Dendritic cell treated with granulocyte-macrophage colony-stimulating factor and Interleukin-4, amounts not matched to agents 40 ng/mL and 50 ng/mL, for 4 days (primary cell): Measurements from ENCODE around the gene BANF2.
"Not testable (repeated sequence)": the region's sequence is repeated elsewhere in the genome, so short reads cannot be mapped to it uniquely, and the experiment has no call there.

Source experiments
- H3K27ac Mint-ChIP-seq: one replicate; pipeline ENCODE4 v1.8.0; 2022; ENCODE audit warnings: mild to moderate bottlenecking, mixed read lengths
- H3K27me3 Mint-ChIP-seq: one replicate; pipeline ENCODE4 v1.8.0; 2022; ENCODE audit warnings: mild to moderate bottlenecking, mixed read lengths
- H3K36me3 Mint-ChIP-seq: one replicate; pipeline ENCODE4 v1.8.0; 2022; ENCODE audit warnings: low read depth, mixed read lengths
- H3K4me1 Mint-ChIP-seq: one replicate; pipeline ENCODE4 v1.8.0; 2022; ENCODE audit warnings: low read depth, mixed read lengths
- H3K4me3 Mint-ChIP-seq: one replicate; pipeline ENCODE4 v1.8.0; 2022; ENCODE audit warnings: mild to moderate bottlenecking, moderate library complexity, mixed read lengths
- H3K9me3 Mint-ChIP-seq: one replicate; pipeline ENCODE4 v1.8.0; 2022; ENCODE audit warnings: mixed read lengths
- intact Hi-C: fragments of 100-400 bp; cut with micrococcal nuclease; formaldehyde crosslinking; loops from one replicate; pipeline ENCODE4 v1.15.0; 2022

BANF2 gene

GRCh38 chr20:17753516-17753915 is 53.8 kb downstream of the BANF2 start:
- intact Hi-C loops, result no loop called here
- Mint-ChIP-seq H3K4me3 (no peak overlapping the region), H3K9me3 (peaks cover 9% of the 10 kb centered on the region), H3K27me3 (peaks cover 6% of the 10 kb centered on the region), H3K4me1 (no peaks in the 10 kb centered on the region), H3K27ac (no peak overlapping the region), H3K36me3 (no peaks in the 10 kb centered on the region)

- no peak overlapping the region for H3K27ac Mint-ChIP-seq
- H3K36me3 Mint-ChIP-seq, result no peaks in the 10 kb centered on the region
- peaks cover 12% of the 10 kb centered on the region for H3K9me3 Mint-ChIP-seq
- no peaks in the 10 kb centered on the region for H3K4me1 Mint-ChIP-seq
- intact Hi-C loops, result no loop called here
- H3K27me3 Mint-ChIP-seq, result peaks cover 6% of the 10 kb centered on the region
- no peak overlapping the region for H3K4me3 Mint-ChIP-seq
Measured at GRCh38 chr20:17756529-17756928, 56.8 kb downstream of the BANF2 start.

- no peaks in the 10 kb centered on the region for H3K36me3 Mint-ChIP-seq
- H3K4me1 Mint-ChIP-seq, result no peaks in the 10 kb centered on the region
- H3K9me3 Mint-ChIP-seq, result peaks cover 12% of the 10 kb centered on the region
- peaks cover 5% of the 10 kb centered on the region for H3K27me3 Mint-ChIP-seq
- H3K27ac Mint-ChIP-seq, result no peak overlapping the region
- intact Hi-C loops, result no loop called here
- H3K4me3 Mint-ChIP-seq, result no peak overlapping the region
Measured at GRCh38 chr20:17757496-17757895, 57.7 kb downstream of the BANF2 start.

- H3K27me3 Mint-ChIP-seq, result peaks cover 3% of the 10 kb centered on the region
- no peaks in the 10 kb centered on the region for H3K4me1 Mint-ChIP-seq
- no peak overlapping the region for H3K27ac Mint-ChIP-seq
- intact Hi-C loops, result no loop called here
- peaks cover 12% of the 10 kb centered on the region for H3K9me3 Mint-ChIP-seq
- no peaks in the 10 kb centered on the region for H3K36me3 Mint-ChIP-seq
- H3K4me3 Mint-ChIP-seq, result no peak overlapping the region
Measured at GRCh38 chr20:17758010-17758409, 58.2 kb downstream of the BANF2 start.

- Mint-ChIP-seq H3K4me3 (no peak overlapping the region), H3K9me3 (peaks cover 12% of the 10 kb centered on the region), H3K27me3 (peaks cover 2% of the 10 kb centered on the region), H3K4me1 (no peaks in the 10 kb centered on the region), H3K36me3 (no peaks in the 10 kb centered on the region), H3K27ac (no peak overlapping the region)
- intact Hi-C loops, result no loop called here
Measured at GRCh38 chr20:17758512-17758911, 58.7 kb downstream of the BANF2 start.

- Mint-ChIP-seq H3K4me3 (no peak overlapping the region), H3K4me1 (no peaks in the 10 kb centered on the region), H3K27me3 (peaks cover 2% of the 10 kb centered on the region), H3K9me3 (peaks cover 12% of the 10 kb centered on the region), H3K27ac (no peak overlapping the region), H3K36me3 (no peaks in the 10 kb centered on the region)
- intact Hi-C loops, result no loop called here
Measured at GRCh38 chr20:17759449-17759848, 59.7 kb downstream of the BANF2 start.

- no peak overlapping the region for H3K4me3 Mint-ChIP-seq
- H3K27ac Mint-ChIP-seq, result no peak overlapping the region
- H3K4me1 Mint-ChIP-seq, result no peaks in the 10 kb centered on the region
- no peaks in the 10 kb centered on the region for H3K36me3 Mint-ChIP-seq
- peaks cover 12% of the 10 kb centered on the region for H3K9me3 Mint-ChIP-seq
- intact Hi-C loops, result no loop called here
- H3K27me3 Mint-ChIP-seq, result peaks cover 2% of the 10 kb centered on the region
Measured at GRCh38 chr20:17761604-17762003, 61.8 kb downstream of the BANF2 start.

- no peaks in the 10 kb centered on the region for H3K36me3 Mint-ChIP-seq
- no peak overlapping the region for H3K4me3 Mint-ChIP-seq
- H3K27me3 Mint-ChIP-seq, result peaks cover 2% of the 10 kb centered on the region
- peaks cover 12% of the 10 kb centered on the region for H3K9me3 Mint-ChIP-seq
- no peak overlapping the region for H3K27ac Mint-ChIP-seq
- intact Hi-C loops, result no loop called here
- H3K4me1 Mint-ChIP-seq, result no peaks in the 10 kb centered on the region
Measured at GRCh38 chr20:17762243-17762872, 62.6 kb downstream of the BANF2 start.

GRCh38 chr20:17762873-17763557 is 63.2 kb downstream of the BANF2 start:
- H3K27ac Mint-ChIP-seq, result no peak overlapping the region
- intact Hi-C loops, result no loop called here
- H3K4me3 Mint-ChIP-seq, result no peak overlapping the region
- H3K4me1 Mint-ChIP-seq, result peaks cover under 1% of the 10 kb centered on the region
- H3K9me3 Mint-ChIP-seq, result peaks cover 8% of the 10 kb centered on the region
- no peaks in the 10 kb centered on the region for H3K36me3 Mint-ChIP-seq
- peaks cover 2% of the 10 kb centered on the region for H3K27me3 Mint-ChIP-seq

- H3K27me3 Mint-ChIP-seq, result peaks cover 2% of the 10 kb centered on the region
- H3K4me1 Mint-ChIP-seq, result peaks cover 5% of the 10 kb centered on the region
- no peaks in the 10 kb centered on the region for H3K36me3 Mint-ChIP-seq
- H3K9me3 Mint-ChIP-seq, result no peaks in the 10 kb centered on the region
- no peak overlapping the region for H3K4me3 Mint-ChIP-seq
- intact Hi-C loops, result no loop called here
- no peak overlapping the region for H3K27ac Mint-ChIP-seq
Measured at GRCh38 chr20:17765017-17765416, 65.3 kb downstream of the BANF2 start.

- Mint-ChIP-seq H3K36me3 (no peaks in the 10 kb centered on the region), H3K27me3 (peaks cover 2% of the 10 kb centered on the region), H3K27ac (no peak overlapping the region), H3K9me3 (no peaks in the 10 kb centered on the region), H3K4me3 (no peak overlapping the region), H3K4me1 (peaks cover 5% of the 10 kb centered on the region)
- intact Hi-C loops, result no loop called here
Measured at GRCh38 chr20:17765584-17765983, 65.8 kb downstream of the BANF2 start.

GRCh38 chr20:17766226-17766625 is 66.5 kb downstream of the BANF2 start:
- H3K36me3 Mint-ChIP-seq, result no peaks in the 10 kb centered on the region
- no peak overlapping the region for H3K27ac Mint-ChIP-seq
- peaks cover 2% of the 10 kb centered on the region for H3K27me3 Mint-ChIP-seq
- H3K9me3 Mint-ChIP-seq, result no peaks in the 10 kb centered on the region
- intact Hi-C loops, result no loop called here
- peaks cover 5% of the 10 kb centered on the region for H3K4me1 Mint-ChIP-seq
- H3K4me3 Mint-ChIP-seq, result no peak overlapping the region

GRCh38 chr20:17767624-17768023 is 67.9 kb downstream of the BANF2 start:
- Mint-ChIP-seq H3K36me3 (no peaks in the 10 kb centered on the region), H3K4me1 (peaks cover 5% of the 10 kb centered on the region), H3K27me3 (peaks cover 2% of the 10 kb centered on the region), H3K4me3 (no peak overlapping the region), H3K27ac (no peak overlapping the region), H3K9me3 (no peaks in the 10 kb centered on the region)
- intact Hi-C loops, result no loop called here

- Mint-ChIP-seq H3K27me3 (peaks cover 2% of the 10 kb centered on the region), H3K4me3 (no peak overlapping the region), H3K9me3 (no peaks in the 10 kb centered on the region), H3K4me1 (peaks cover 5% of the 10 kb centered on the region), H3K27ac (no peak overlapping the region), H3K36me3 (no peaks in the 10 kb centered on the region)
- intact Hi-C loops, result no loop called here
Measured at GRCh38 chr20:17768271-17768670, 68.5 kb downstream of the BANF2 start.

GRCh38 chr20:17769716-17770115 is 70.0 kb downstream of the BANF2 start:
- H3K27ac Mint-ChIP-seq, H3K4me3 Mint-ChIP-seq, H3K4me1 Mint-ChIP-seq, H3K36me3 Mint-ChIP-seq, H3K27me3 Mint-ChIP-seq, intact Hi-C loops, H3K9me3 Mint-ChIP-seq: not testable (repeated sequence)
